Activated CD8-positive, alpha-beta memory T cell treated with anti-CD3 and anti-CD28 coated beads, Interleukin-2, amount 50 U/mL, for 1 hour (primary cell): ENCODE measurements around the gene CACNA2D4.

Experiments
- DNase-seq: peaks from one replicate; pipeline ENCODE4 v3.0.0-alpha.2; 2020; ENCODE audit errors: extremely low read depth

Gene CACNA2D4

DNA sequence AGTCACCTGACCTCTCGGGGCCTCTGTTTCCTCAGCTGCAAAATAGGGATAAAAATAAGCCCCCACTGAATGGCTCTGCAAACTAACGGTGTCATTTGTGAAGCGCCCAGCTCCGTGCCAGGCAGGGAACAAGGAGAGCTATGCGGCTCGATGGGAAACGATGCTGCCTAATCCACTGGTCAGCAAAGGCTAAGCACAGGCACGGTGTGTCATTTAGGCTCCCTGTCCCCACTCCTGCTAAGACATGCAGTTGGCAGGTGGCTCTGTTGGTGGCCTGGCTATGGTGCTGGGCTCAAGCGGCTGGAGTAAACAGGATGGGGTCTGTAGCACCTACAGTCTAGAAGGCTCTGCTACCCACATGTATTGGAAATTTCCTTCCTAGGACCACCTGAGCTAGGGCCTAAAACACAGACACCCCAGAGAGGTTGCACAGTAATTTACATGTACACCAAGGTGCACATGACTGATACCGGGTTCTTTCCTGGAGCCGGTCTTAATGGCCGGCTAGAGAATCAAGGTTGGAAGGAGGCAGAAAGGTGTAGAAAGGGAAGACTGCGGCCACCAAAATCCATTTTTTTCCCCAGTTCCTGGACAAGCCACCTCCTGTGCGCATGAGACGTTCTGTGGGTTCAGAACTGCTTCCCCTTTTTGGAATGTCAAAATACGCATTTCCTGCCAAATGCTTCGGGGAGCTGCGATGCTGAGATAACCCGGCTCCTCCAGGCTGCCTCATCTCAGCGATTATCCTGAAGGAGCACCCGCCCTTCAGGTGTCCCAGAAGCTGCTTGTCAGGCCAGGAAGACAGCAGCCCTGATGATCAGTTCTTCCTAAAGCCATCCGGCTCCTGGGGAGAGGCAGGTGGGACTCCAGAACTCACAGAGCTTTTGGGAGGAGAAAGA is 1.0 kb downstream of the CACNA2D4 start:
- DNase-seq: no peak

DNA sequence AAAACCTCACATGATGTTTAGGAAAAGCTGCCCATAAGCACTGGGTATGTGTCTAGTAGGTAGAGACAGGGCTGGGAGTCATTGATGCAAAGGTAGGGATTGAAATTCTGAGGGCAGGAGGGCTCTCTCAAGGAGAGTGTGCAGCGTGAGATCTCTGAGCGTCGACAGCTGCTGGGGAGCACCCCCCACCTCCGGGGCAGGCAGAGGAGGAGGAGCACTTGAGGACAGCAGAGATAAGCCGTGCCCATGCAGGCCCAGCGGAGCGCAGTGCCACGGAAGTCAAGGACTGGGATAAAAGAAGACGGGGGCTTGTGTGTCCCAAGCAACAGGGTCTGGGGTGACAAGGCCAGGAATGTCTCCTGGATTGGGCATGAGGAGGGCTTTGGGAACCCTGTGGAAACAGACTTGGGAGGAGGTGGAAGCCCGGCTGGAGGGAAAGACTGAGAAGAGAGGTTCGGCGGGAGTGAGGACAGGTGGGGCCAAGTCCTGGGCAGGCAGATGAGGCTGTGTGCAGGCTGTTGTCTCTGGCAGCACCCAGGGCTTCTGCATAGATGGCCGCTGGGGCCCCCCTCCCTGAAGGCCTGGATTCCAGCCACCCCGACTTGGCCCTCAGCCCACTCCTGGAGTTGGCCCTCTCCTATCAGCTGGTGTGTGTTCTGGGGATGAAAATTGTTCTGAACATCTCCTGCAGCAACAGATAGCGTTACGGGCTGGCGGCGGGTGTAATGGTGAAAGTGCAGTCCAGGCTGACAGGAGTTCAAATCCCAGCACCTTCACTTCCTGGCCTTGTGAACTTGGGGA is 1.9 kb downstream of the CACNA2D4 start:
- no peak for DNase-seq

DNA sequence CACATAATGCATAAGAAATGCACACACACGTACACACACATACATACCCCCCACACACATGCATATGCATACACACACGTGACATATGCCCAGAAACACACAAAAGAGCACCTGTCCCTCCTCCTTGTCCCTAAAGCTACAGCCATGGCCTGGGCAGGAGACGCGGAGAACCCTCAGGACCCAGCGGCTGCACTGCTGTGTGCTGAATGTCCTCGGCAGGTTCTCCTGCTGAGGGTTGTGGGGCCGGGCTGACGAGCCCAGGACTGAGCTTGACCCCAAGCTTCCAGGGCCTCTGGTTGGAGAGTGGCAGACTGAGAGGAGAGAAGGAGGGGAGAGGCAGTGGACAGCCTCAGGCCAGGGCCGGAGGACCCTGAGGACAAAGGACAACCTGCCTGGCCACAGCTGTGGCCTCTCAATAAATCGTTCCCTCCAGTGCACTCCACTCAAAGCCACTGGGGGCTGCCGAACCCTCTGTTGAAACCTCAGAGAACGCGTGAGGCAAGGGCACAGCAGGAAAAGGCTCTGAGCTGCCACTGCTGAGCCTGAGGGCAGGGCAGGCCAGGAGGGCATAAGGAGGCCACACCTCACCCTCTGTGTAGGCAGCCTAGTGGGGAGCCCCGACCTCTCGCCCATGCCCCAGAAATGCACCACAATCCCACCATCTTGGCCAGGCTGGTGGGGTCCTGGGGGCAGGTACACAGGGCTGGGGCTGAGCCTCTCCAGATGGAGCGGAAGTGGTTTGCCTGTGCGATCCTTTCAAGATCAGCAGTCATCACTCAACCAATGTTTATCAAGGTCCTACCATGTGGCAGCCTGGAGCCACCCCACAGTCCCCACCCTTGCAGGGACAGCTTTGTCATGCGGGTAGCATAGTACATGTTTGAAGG is 3.1 kb downstream of the CACNA2D4 start:
- DNase-seq: no peak

DNA sequence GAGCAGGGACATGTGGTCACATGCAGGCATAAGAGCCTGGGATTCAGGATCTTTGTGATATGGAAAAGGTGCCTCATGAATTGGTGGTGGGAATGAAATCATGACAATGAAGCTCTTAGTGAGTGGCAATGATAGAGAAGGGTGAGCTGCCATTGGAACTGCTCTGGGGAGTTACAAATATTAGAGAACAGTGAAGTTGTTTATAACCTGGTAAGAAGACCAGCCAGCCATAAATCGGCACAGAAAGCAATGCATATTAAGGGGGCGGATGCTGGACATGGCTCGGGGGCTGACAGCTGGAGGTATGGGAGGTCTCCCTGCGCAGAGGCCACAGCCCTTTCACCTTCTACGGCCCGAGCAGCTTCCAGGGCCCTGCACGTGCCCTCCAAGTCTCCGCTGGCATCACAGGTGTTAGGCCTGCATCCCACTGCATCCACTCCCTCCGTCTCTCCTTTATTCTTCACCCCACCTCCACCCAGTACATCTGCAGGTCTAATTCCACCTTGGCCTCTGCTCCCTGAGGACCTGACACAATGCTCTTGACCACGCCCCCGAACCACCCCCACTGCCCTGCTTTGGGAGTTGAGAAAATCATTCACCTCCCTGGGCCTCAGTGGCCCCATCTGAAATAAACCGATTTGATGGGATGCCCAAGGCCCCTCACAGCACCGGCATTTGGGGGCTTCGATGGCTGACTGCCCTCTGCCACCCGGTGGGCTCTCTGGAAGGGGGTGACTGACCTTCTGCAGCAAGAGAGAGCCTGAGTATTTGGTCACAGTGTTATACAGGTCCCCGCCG is 4.1 kb downstream of the CACNA2D4 start:
- DNase-seq: no peak

DNA sequence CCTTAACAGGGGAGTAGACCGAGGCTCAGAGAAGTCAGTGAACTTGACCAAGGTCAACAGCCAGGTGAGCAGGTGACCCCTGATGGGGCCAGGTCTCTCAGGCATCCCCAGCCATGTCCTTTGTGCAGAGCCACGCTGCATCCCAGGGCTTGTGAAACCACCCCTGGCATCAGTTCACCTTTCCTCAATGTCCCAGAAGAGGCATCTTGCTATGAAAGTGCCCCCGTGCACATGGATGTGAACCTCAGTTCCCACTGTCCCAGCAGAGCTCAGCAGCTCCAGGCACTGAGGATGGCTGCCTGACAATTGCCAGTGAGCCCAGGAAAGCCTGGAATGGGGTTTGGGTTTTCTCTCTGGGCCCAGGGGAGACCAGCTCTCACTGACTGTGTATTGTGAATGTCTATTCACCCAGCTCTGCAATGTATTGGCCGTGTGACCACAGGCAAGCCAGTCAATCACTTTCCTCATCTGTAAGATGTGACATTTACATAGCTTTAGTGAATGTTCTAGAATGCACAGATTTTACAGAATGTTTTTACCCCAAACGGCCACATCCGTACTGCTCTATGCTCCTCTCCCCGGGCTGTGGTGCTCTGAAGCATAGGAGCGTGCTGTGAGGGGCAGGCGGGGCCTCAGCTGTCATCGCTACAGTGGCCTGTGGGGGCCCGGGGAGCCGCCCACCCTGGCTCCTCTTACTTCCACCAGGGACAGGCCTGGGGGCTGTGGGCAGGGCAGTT is 4.9 kb downstream of the CACNA2D4 start:
- no peak for DNase-seq

DNA sequence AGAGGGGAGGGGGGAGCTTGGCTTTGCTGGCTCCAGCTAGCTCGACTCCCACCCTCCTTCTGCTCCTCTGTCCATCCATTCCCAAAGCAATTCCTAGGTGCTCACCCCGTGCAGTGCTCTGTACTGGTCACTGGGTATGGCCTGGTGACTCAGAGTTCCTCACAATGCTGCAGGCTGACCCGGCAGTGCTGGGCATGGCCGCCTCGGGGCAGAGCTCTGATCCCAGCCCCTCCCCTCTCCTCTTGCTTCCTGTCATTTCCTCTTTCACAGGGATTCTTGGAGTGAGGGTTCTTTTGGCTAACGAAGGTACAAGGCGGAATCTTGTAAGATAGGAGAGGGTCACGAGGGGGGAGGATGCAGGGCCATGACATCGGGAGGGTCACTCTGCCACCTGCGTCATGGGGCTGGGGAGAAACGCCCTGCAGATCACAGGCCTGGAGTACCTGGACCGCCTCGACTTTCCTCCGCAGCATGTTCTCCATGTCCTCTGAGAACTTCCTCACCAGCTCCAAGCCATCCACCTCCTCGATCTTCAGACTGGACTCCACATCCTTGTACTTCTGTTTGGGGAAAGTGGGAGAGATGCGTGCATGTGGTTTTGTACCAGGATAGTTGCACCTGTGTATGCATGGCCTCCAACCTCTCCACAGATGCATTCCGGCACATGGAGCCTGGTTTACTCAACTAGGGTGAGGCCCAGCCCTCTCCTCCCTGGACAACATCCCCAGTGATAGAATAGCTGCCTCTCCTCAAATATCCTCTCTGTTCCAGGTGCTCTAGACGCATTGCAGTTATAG is 5.7 kb downstream of the CACNA2D4 start:
- no peak for DNase-seq

DNA sequence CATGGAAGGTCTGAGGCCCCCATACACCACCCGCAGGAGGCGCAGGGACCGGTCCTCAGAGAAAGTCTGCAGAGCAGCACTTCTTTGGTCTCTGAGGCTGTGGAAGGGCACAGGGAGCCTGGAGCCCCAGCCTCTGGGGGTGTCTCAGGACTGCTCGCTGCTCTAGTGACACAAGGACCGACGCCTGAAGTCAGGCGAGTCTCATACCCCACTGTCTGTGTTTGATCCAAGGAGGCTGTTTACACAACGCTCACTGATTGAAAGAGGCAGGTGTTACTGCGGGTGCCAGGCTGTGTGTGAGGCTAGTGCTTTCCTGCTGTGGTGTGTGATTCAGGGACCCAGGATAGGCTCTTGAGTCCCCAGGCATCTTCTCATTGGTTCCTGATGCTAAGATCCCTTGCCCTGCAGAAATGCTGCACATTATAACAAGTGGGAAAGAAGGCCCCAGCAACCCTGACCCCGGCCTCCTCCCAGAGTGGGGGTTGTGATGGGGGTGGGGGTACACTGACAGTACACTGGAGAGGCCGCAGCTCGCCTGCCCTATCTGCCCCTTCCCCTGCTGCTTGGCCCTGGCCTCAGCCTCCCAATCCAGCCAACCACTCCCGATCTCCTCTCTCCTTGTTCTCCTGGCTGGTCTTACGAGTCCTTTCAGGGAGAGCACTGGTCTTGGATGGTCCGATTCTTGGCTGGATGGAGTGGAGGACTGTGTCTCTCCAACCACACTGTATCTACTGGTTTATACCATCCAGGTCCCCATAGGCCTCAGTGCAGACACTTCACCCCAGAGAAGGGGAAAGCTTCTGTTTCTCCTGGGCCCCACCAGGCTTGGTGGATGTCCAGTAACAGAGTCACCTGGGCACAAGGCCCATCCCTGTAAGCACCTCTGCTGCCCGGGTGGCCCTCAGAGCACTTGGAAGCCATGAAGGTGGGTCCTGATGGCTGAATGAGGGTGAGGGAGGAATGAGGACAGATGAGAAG is 6.6 kb downstream of the CACNA2D4 start:
- no peak for DNase-seq

DNA sequence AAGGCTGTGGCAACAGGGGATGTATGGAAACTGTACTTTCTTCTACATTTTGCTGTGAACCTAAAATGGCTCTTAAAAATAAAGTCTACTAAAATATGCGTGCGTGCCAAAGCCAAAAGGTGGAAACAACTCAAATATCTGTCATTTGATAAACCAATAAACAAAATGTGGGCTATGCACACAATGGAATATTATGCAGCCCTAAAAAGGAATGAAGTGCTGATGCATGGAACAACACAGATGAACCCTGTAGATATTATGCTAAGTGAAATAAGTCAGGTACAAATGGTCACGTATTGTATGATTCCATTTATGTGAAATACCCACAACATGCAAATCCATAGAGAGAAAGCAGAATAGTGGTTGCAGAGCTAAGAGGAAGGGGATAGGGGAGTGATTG is 8.0 kb downstream of the CACNA2D4 start:
- DNase-seq: no peak

DNA sequence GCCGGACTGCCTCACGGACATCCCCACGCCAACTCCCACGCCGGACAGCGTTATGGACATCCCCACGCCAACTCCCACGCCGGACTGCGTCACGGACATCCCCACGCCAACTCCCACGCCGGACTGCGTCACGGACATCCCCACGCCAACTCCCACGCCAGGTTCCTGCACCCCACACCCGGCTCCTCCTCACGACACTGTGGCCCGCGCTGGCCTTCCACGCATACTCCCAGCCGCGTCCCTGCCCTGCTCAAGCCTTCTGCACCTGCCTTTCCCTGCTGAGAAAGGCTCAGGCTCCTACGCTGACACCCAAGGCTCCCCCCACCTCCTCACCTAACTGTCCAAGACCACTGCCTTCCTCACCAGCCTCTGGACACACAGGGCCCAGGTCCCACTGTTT is 9.7 kb downstream of the CACNA2D4 start:
- no peak for DNase-seq

DNA sequence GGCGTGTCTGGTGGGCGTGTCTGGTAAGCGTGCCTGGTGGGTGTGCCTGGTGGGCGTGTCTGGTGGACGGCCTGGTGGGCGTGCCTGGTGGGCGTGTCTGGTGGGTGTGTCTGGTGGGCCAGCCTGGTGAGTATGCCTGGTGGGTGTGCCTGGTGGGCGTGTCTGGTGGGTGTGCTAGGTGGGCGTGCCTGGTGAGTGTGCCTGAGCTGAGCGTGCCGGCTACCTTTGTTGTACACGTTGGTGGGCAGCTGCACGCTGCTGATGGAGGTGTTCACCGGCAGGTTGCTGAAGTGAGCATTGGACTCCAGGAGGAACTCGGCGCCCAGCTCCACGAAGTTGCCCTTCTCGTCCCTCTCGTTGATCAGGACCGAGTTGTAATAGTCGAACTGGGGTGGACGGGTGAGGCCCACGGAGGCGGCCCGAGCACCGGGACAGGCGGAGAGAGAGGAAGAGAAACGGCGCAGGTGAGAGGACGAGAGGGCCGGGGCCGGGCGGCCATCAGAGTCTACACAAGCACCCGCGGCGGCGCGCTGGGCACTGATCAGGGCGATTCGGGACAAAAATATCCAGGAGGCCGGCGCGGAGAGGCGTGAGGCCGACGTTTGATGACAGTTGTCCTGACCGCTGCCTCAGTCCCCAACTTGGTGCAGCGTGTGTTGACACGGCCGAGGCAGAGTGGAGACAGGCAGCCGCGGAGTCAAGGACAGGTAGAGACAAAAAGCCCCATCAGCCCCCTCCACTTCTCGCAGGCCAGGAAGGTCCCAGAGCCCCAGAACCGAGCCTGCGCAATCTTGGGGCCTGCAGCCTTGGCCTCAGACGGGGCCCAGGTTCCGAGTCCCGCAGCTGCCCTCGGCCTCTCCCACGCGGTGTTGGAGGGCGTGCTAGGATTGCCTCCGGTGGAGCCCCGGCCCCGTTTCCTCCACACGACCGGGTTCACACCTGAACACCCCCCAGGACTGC is 10.5 kb downstream of the CACNA2D4 start:
- DNase-seq: no peak

DNA sequence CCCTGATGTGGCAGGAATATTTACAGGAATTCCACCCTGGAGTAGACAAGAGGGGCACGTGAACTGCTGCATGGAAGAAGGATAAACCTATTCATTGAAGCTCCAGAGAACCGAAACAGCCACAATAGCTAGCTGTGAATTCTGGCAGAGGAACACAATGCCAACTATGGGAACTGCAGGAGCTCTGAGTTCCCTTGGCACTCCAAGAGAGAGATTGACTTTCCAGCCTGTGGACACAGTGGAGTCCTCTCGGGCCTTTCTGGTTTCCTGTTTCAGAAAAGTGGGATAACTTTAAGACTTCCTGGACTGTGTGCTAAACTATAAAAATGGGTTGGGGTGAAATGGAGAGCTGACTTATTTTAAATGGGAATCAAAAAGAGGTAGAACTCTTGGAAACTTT is 11.9 kb downstream of the CACNA2D4 start:
- no peak for DNase-seq

DNA sequence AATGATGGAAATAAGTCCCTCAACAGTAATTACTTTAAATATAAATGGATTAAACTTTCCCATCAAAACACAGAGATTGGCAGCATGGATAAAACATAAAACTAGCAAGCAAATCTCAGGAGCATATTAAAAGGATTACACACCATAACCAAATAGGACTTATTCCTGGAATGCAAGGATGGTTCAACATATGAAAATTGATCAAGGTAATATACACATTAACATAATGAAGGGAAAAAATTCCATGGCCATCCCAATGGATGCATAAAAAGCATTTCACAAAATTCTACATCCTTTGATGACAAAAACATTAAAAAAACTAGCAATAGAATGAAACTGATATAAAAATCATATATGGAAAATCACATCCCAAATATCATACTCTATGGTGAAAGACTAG is 13.6 kb downstream of the CACNA2D4 start:
- no peak for DNase-seq

DNA sequence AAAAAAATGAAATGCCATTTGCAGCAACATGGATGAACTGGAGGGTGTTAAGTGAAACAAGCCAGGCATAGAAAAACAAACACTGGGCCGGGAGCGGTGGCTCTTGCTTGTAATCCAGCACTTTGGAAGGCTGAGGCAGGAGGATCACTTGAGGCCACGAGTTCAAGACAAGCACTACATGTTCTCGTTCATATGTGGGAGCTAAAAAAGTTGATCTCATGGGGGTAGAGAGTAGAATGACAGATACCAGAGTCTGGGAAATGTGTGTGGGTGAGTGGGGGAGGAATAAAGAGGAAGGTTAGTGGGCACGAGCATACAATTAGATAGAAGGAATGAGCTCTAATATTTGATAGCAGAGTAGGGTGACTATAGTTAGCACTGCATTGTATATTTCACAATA is 21.5 kb downstream of the CACNA2D4 start:
- no peak for DNase-seq

DNA sequence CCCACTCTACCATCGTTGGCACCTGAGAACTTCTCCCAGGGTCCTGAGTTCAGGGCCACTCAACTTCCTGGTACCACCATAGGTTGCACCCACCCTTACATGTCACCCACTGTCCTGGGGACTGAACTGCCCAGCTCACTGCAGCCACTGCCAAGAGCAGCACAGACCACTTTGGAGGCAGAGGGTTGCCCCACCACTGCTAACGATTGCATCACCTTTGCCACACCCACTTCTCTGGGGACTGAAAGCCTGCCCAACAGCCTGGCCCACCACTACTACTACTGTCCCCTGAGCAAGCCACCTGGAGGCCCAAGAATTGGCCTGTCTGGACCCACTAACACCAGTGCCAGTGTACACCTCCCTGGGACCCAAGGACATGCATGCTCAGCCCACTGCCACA is 27.6 kb downstream of the CACNA2D4 start:
- DNase-seq: no peak

DNA sequence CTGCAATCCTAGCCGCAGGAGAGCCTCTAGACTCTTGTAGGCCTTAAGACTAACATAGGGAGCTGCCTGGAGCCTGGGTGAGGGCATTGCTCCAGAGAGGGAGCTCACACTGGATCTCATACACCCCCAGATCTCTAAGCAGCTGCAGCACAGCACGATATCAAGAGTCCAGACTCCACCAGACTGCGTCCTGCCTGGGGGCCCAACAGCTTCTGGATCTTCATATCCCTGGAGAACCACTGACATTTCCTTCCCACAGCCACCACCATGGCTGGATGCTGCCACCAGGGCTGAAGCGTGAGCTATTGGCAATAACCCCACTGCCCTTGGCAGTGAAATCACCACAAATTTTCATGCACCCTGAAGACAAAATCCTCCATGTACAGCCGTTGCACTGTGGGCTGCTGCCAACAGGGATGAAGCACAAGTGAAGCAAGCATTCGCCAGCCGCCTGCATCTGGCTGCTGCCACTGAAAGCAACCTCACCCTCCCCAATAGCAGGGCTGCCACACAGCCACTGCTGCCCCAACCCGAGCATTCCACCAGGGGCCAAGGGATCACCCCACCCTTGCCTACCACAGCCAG is 28.2 kb downstream of the CACNA2D4 start:
- DNase-seq: no peak

DNA sequence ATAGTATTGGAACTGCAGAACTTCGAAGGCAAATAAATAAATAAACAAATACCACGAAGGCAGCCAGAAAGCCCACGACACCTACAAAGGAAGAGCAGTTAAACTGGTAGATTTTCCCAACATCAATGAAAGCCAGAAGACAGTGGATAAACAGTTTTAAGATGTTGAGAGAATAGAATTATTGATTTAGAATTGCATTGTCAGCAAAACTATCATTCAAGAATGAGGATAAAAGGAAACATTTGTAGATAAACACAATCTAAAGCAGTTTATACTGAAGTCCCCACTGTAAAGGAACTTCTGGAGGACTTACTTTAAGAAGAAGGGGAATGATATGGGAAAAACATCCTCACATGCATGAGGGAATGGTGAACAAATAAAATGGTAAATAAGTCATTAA is 29.5 kb downstream of the CACNA2D4 start:
- no peak for DNase-seq
